Measurements from ENCODE around the gene KDM4B.
"Not testable (repeated sequence)": the region's sequence is repeated elsewhere in the genome, so short reads cannot be mapped to it uniquely, and the experiment has no call there.

KDM4B gene

DNA sequence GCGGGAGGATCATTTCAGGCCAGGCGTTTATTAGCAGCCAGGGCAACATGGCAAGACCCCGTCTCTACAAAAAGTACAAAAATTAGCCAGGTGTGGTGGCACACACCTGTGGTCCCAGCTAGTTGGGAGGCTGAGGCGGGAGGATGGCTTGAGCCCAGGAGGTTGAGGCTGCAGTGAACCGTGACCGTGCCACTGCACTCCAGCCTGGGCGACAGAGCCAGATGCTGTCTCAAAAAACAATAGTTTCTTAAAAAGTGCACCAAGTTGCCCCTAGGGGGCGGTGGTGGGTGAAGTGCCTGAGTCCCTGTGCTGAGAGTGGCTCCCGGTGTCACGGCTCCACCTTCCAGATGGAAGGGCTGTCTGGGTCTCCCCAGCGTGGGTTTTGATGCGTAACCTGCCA, 60.7 kb downstream of the KDM4B start:
- peak; percentile 61 for DNase-seq (ENCODE audit: low read depth)
- TF ChIP-seq, protein P1, sequence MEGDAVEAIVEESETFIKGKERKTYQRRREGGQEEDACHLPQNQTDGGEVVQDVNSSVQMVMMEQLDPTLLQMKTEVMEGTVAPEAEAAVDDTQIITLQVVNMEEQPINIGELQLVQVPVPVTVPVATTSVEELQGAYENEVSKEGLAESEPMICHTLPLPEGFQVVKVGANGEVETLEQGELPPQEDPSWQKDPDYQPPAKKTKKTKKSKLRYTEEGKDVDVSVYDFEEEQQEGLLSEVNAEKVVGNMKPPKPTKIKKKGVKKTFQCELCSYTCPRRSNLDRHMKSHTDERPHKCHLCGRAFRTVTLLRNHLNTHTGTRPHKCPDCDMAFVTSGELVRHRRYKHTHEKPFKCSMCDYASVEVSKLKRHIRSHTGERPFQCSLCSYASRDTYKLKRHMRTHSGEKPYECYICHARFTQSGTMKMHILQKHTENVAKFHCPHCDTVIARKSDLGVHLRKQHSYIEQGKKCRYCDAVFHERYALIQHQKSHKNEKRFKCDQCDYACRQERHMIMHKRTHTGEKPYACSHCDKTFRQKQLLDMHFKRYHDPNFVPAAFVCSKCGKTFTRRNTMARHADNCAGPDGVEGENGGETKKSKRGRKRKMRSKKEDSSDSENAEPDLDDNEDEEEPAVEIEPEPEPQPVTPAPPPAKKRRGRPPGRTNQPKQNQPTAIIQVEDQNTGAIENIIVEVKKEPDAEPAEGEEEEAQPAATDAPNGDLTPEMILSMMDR (conservative IDR thresholded peaks at IDR 0.05; ENCODE audit: low read depth, low read length), result peak; percentile 79
- not testable (repeated sequence) for H3K4me3 ChIP-seq (ENCODE audit: low read depth, low read length)

DNA sequence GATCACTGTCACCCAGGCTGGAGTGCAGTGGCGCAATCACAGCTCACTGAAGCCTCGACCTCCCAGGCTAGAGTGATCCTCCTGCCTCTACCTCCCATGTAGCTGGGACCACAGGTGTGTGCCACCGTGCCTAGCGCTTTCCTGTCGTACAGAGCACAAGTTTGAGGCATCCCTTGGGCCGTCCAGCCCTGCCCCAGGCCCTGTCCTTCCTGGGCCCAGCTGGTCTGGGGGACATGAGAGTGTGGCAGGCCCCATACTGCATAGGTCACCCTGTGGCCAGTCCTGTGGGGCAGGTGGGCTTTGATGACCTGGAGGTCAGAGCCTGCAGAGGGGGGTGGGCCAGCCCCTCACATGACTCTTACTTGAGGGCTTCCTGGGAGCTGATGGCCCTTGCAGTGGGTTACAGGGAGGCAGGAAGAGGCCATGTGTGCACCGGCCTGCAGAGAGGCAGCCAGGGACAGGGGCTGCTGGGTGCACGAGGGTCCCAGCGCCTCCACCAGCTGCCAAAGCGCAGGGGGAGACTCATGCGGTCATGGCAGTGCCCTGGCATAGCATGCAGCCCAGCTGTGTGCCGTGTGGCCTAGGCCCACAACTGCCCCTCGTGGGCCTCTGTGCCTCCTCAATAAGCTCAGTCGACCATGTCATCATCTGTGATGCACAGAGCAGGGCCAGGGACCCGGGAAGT, 61.4 kb downstream of the KDM4B start:
- no peak for DNase-seq (ENCODE audit: low read depth)
- TF ChIP-seq, protein P1 (conservative IDR thresholded peaks at IDR 0.05; ENCODE audit: low read depth, low read length), result no peak
- no peak overlapping the region for H3K4me3 ChIP-seq (ENCODE audit: low read depth, low read length)

DNA sequence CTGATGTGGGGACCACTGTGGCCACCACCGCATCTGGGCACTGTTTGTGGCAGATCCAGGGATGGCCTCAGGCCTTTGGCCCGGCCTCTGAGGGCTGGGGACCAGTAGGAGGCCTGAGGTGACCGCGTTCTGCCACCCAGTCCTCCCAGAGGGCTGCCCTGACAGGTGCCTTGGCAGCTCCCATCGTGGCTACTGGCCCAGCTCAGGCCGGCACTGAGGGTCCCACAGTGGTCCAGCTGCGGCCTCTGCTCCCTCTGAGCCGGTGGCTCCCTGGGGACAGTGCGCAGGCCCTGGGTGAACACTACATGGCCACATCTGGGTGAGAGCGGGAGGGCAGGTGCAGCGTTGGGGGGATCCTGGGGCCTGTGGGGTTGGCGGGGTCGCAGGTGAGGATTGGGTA, 61.9 kb downstream of the KDM4B start:
- TF ChIP-seq, protein P1 (conservative IDR thresholded peaks at IDR 0.05; ENCODE audit: low read depth, low read length), result no peak
- H3K4me3 ChIP-seq (ENCODE audit: low read depth, low read length), result no peak overlapping the region
- DNase-seq (ENCODE audit: low read depth), result no peak

DNA sequence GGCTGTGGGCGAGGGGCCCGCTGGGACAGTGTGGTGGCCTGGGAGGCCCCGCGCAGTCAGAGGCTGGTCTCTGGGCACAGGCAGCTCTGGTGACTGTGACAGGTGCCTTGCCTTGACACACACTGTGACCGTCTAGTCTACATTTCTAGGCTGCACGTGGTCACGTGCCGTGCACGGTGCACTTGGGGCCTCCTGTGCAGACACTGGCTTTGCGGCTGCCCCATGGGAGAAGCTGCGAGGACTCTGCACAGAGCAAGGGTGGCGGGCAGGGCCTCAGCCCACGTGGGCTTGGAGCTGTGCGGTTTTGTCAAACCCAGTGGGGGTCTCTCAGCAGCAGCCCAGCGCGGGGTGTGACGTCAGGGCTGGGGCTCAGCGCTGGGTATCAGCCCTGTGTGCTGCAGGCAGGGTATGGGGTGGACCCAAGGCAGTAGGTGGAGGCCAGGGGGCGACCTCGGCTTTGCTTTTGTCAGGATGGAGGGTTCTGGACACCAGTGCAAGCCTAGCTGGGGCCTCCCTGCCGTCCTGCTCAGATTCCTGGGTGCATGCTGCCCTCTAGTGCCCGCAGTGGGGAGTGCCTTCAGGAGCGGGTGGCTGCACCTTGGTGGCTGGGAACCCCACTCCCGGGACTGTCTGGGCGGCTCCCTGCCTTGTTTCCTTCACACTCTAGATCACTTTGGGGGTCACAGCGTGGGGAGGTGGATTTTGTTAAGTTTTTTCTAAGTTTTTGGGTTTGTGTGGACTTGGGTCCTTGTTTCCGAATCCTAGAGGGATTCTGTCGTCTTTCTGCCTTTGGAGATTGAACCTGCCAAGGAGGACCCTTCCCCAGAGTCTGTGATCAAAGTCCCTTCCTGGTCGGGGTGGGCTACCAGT, 62.6 kb downstream of the KDM4B start:
- peak; percentile 81 for DNase-seq (ENCODE audit: low read depth)
- no peak overlapping the region for H3K4me3 ChIP-seq (ENCODE audit: low read depth, low read length)
- TF ChIP-seq, protein P1 (conservative IDR thresholded peaks at IDR 0.05; ENCODE audit: low read depth, low read length), result peak; percentile 91

DNA sequence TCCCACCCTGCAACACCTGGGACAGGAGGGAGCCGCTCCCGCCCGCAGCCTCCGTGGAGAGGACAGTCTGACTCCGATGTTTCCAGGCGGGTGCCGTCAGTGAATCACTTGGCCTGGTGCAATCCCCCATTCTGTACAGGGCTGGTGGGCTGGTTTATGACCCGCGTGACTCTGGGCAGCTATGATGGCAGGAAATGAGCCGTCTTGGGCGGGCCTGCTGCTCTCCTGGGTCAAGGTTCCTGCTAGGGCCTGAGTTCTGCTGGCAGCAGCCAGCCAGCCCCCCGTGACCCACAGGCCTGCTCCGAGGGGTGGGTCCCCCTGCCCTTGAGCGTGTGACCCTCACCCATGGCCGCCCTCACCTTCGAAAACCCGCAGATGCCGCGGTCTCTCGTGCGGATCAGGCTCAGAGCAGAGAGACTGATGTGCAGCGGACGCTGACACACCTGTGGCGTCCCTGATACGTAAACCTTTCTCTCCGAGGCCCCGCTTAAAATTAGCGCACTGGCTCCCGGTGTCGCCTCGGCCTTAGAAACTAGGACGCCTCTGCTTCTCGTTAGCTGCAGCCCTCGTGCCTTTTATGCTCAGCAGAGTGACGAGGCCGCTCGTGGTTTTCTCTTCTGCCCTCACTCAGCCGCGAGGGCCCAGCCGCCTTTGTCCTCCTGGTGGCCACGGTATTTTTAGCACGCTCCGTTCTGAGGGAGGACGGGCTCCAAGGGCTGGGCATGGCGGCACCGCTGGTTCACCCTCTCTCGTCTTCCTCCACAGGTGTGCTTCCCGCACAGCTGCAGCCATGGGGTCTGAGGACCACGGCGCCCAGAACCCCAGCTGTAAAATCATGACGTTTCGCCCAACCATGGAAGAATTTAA, 63.4 kb downstream of the KDM4B start:
- TF ChIP-seq, protein P1 (conservative IDR thresholded peaks at IDR 0.05; ENCODE audit: low read depth, low read length), result peak; percentile 20
- DNase-seq (ENCODE audit: low read depth), result no peak
- H3K4me3 ChIP-seq (ENCODE audit: low read depth, low read length), result no peak overlapping the region

DNA sequence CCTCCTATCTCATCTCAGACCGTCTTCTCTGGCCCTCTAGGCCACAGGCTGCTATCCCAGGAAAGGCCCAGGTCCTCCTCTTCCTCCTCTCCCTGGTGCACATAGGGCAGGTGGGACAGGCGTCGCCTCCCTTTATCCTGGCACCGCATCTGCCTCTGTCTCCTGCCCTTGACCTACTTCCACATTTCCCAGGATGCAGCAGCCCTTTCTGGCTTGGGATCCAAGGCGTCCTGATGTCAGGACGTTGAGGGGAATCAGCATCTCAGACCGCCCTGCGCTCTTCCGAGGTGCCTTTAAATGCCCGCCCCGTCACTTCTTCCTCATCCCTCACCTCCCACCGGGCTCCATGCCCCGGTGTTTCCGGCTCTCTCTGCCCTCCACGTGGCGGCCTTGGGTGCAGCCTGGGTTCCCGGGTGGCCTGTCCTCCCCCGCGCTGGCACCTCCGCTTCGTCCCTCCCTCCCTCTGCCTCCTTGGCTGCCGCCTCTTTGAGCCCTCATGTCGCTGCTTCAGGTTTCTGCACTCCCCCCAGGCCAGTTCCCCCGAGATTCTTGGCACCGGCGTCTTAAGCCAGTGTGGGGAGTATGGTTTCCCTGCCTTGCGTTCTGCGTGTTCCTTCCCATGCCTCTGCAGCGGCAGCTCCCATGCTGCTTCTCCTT, 66.3 kb downstream of the KDM4B start:
- H3K4me3 ChIP-seq (ENCODE audit: low read depth, low read length), result no peak overlapping the region
- TF ChIP-seq, protein P1 (conservative IDR thresholded peaks at IDR 0.05; ENCODE audit: low read depth, low read length), result no peak
- no peak for DNase-seq (ENCODE audit: low read depth)

Data from choroid plexus epithelial cell (primary cell).